ENCODE data around the gene KEAP1.
A peak's percentile ranks its signal among the peaks of the same experiment; 100 is the strongest.

KEAP1 gene

DNA sequence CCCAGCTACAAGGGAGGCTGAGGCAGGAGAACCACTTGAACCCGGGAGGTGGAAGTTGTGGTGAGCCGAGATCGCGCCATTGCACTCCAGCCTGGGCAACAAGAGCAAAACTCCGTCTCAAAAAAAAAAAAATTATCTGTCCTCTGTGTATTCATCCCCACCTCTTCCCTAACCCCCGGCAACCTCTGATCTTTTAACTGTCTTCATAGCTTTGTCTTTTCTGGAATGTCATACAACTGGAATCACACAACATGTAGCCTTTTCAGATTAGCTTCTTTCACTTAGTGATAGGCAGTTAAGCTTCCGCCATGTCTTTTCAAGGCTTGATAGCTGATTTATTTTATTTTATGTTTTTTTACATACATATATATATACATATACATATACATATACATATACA is 22.5 kb upstream of the KEAP1 start:
- DNase-seq (ENCODE audit: low spot score) (no peak), FAIRE-seq (no peak)

DNA sequence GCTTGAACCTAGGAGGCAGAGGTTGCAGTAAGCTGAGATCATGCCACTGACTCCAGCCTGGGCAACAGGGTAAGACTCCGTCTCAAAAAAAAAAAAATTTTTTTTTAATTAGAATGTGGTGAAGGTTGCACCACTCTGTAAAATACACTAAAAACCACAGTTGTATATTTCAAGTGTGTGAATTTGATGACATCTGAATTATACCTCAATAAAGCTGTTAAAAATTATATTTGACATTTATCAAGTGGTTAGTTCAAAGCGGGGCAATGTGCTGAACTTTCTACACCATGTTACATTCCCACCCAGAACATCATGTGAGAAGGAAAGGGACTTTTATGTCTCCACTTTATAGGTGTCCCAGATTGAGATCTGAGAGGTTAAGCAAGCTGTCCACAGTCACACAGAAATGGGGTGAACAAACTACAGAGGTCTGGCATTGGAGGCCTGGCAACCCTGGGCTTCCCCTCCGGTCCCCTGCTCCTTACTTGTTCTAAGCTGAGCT is 20.0 kb upstream of the KEAP1 start:
- no peak for FAIRE-seq
- DNase-seq (ENCODE audit: low spot score), result no peak

DNA sequence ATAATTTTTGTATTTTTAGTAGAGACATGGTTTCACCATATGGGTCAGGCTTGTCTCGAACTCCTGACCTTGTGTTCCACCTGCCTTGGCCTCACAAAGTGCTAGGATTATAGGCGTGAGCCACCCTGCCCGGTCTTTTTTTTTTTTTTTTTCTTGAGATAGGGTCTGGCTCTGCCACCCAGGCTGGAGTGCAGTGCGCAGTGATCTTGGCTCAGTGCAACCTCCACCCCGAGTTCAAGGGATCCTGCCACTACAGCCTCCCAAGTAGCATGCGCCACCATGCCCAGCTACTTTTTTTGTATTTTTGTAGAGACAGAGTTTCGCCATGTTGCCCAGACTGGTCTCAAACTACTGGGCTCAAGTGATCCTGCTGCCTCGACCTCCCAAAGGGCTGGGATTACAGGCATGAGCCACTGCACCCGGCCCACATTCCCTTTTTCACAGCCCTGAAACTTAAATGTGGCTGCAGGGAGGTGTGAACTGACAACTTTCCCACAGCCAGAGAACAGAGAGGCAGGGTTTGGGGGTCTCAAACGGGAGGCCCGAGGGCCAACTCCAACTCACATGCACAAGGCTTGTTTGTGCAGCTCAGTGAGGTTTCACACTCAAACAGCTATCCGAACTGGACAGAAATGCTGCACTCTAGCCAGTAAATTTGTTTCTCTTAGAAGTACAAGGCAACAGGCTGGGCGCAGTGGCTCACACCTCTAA is 18.5 kb upstream of the KEAP1 start:
- no peak for FAIRE-seq
- DNase-seq (ENCODE audit: low spot score), result no peak

DNA sequence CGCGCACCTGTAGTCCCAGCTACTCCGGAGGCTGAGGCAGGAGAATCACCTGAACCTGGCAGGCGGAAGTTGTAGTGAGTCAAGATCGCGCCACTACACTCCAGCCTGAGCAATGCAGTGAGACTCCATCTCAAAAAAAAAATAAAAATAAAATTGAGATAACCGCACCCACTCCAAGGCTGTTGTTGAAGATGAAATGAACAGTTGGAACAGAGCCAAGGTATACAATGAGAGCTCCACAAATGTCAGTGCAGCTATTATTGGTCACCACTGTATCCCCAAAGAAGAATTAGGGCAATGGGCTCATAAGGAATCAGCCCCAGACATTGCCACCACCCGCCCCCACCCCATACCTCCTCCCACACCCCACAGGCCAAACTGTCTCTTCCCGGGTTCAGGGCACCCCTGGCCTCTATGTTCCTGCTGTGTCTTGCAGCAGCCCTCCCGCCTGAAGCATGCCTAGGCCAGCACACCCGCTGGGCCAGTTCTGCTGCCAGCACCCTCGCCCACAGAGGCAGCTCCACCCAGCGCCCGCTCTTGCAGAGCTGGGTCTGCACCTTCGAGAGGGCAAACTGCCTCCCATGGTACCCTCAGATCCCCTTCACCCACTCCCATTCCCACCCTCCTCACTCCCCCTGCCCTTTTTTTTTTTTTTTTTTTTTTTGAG is 17.6 kb upstream of the KEAP1 start:
- no peak for FAIRE-seq
- no peak for DNase-seq (ENCODE audit: low spot score)

DNA sequence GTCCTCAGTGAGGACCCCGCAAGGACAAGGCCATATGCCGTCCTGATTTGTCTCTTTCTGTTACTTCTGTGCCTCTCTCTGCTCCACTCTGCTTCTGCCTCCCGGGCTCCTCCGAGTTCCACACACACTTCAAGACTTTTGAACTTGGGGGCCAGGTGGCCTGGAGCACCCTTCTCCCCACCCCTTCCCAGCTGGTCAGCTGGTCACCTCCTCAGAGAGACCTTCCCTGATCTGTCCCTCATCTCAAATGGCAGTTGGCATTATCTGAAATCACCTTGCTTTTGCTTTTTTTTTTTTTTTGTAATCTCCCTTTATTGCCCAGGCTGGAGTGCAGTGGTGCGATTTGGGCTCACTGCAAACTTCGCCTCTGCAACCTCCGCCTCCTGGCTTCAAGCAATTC is 16.3 kb upstream of the KEAP1 start:
- no peak for FAIRE-seq
- no peak for DNase-seq (ENCODE audit: low spot score)

DNA sequence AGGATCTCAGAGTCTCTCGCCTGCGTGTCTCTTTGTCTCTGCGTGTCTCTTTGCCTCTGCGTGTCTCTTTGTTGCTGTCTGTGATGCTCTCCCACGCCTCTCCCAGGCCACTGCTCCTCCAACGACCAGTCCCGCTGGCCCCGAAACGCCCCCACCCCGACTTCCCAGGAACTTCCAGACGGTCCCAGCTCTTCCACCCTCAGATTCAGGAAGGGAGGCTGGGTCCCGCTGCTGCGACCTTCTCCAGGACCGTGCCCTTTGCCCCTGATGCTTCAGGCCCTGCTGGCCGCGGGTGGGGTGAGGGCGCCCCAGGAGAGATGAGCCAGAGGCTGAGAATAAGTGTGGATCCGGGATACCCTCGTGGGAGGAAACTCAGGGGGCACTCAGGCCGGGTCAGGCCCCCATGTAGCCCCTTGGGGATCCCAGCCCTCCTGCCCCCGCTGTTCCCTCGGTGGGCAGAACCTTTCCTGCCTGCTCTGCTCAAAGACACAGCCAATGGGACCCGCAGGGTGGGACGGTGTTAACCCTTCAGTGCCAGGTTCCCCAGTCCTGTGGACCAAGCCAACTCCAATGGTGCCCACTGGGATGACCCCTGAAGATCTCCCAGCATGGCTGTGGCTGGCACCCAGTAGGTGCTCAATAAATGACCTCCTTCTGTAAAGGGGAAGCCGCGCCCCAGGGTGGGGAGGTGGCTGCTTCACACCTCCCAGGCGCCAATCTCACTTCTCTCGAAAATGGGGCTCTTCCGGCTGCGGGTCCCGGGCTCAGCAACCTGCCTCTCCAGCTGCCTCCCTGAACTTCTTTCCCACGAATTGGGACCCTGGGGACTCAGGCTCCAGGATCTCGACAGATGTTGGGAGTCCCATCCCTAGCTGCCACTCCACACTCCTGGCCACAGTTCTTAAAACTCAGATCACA is 15.5 kb upstream of the KEAP1 start:
- no peak for FAIRE-seq

DNA sequence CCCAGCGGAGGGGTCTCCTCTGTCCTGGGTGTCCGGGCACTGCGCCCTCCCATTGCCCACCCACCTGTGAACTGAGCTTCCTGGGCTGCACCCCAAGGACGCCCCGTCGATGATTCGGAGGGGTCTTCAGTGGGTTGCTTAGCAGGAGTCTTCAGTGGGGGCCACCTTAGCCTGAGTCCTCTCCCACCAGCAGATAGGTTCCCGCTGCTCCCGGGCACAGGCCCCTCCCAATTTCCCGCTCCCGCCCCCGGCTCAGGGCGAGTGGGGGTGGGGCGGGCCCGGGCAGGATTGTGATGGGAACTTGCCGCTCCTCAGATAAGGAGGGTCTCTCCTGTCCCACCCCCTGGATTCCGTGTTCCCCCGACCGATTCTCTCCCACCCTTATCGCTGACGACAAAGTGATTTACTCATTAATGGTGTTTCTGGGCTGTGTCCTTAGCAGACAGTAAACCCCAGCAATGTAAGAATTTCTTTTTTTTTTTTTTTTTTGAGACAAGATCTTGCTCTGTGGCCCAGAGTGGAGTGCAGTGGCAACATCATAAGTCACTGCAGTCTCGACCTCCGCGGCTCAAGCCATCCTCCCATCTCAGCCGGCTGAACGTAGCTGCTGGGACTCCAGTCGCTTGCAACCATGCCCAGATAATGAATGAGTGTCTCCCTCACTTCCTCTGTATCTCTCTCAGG is 14.7 kb upstream of the KEAP1 start:
- DNase-seq (ENCODE audit: low spot score), result peak; percentile 82
- FAIRE-seq, result no peak

More for the DNA sequence above, 15.5 kb upstream of the KEAP1 start:
- DNase-seq (ENCODE audit: low spot score), result no peak

DNA sequence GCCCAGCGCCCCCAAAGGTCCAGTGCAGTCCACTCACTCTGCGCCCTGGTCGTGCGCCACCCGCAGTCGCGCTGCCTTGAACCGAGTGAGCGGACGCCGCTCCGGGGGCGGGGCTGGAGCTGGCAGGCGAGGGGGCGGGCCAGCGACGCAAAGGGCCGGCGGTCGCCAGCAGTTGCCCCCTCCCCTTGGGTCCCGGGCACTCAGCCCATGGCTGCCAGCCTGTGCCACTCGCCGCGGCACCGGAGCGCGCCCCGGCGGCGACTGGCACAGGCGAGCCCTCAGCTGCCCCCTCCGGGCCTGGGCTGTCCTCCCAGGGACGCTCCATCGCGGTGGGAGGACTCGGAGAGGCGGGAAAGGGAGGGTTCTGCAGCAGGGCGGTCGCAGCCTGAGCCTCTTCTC is 14.2 kb upstream of the KEAP1 start, which contains the start of gene S1PR5:
S1PR5 (minus strand) TSS at position 87 of the 399 bp plus-strand sequence. CDS start 2,436 bp downstream, outside the sequence.
- peak; percentile 67 for DNase-seq (ENCODE audit: low spot score)
- FAIRE-seq, result no peak

DNA sequence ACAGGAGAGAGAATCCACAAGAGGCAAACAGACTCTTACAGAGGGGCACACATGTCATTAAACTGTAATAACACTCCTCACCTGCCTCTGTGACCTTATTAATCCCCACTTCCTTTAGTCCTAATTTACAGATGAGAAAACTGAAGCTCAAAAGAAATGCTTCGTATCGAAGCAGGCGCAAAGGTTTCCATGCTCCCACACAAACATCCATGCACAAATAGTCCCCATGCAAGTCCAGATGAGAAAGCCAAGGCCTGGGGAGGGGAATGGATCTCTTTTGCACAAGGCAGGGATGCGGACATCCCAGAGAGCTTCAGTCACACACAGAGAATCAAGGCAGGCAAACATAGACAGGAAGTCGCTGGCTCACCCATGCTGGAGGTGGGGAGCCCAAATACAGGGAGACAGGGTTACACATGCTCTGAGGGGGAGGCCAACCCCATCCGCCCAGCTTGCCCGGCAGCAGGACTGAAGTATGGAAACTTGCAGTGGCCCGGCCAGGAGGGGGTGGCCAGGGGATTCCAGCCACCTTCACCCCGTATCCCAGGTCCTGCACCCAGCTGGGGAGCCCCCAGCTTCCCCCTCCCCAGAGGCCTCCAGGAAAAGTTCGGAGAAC is 13.6 kb upstream of the KEAP1 start:
- FAIRE-seq (no peak), DNase-seq (ENCODE audit: low spot score) (peak; percentile 30)

DNA sequence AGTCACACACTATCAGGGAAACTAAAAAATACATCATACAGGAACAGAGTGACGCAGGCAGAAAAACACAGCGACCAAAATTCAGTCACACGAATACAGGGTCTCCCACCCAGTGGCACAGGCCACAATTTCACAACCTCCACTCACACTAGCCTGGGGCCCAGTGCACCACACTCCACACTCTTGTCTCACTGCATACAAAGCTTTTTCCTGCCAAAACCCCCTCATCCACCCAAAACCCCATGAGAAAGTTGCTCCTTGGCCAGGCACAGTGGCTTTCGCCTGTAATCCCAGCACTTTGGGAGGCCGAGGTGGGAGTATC is 12.9 kb upstream of the KEAP1 start:
- DNase-seq (ENCODE audit: low spot score) (no peak), FAIRE-seq (no peak)

DNA sequence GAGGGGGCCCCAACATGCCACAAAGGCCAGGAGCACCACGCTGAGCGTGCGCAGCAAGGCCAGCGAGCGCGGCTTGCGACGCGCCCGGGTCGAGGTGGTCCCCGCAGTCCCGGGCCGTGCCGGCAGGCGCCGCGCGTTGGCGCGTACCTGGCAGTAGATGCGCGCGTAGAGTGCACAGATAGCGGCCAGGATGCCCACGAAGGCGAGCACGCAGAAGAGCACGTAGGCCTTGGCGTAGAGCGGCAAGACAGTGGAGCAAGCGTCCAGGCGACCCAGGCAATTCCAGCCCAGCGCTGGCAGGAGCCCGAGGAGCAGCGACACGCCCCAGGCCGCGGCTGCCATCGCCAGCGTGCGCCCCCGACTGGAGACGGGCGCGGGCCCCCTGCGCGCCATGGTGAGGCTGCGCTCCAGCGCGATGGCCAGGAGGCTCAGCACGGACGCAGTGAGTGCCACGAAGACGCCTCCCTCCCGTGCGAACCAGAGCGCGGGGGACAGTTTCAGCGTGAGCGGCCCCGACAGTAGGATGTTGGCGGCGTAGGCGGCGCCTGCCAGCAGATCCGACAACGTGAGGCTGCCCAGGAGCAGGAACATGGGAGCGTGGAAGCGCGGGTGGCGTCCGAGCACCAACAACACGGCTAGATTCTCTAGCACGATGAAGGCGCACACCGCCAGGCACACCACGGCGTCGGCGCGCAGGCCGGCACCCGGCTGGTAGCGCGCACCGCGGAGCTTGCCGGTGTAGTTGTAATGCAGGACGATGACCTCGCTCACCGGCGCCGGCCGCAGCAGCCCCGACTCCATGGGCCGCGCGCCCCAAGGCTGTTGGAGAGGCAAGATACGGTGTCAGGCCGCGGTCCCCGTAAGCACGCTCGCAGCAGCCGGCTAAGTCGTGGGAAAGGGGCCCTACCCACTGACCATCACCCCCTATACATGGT is 11.3 kb upstream of the KEAP1 start:
- FAIRE-seq, result no peak
- no peak for DNase-seq (ENCODE audit: low spot score)

DNA sequence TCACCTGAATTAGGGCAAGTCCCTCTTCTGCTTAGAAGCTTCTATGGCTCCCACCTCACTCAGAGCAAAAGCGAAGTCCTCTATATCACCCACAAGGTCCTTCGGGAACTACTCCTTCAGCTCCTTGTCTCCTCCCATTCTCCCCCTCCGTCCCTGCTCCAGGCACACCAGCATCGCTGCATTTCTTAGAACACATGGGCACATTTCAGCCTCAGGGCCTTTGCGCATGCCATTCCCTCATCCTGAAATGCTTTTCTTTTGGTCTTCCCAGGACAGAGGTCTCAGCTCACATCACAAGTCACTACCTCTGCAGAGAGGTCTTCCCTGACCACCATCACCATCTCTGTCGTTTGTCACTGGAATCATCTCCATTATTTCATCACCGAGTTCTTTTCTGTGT is 10.1 kb upstream of the KEAP1 start:
- DNase-seq (ENCODE audit: low spot score), result no peak
- no peak for FAIRE-seq

DNA sequence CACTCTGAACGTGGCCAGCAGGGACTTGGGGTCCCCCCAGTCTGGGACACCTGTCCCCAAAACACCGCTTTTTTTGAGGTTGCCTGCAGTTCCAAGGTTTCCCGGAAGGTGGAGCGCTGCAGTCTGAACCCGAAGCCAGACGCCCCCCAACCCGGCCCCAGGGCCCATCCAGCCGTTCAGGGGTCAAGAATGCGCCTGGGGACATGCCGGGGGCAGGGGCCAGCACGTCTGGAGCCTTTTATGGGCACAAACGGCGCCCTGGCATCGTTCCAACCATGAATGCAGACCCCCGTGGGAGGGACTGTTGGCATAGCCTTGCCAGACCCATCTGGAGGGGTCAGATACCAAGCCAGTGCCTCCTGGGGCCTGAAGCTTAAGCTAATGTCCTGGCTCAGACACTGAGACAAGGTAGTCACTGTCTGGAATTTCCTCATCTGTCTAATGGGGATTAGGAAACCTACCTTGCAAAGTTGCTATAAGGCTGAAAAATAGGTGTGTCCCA is 7.2 kb upstream of the KEAP1 start:
- no peak for FAIRE-seq
- DNase-seq (ENCODE audit: low spot score), result no peak

DNA sequence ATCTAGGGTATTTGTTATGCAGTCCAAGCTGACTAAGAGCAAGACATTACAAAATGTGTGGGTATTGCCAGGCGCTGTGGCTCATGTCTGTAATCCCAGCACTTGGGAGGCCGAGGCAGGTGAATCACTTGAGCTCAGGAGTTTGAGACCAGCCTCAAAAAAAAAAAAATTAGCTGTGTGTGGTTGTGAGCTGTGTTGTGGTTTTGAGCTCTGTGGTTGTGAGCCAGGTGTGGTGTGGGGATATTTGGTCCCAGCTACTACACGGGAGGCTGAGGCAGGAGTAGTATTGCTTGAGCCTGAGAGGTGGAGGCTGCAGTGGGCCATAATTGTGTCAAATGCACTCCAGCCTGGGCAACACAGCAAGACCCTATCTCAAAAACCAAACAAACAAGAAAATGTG is 5.6 kb upstream of the KEAP1 start:
- DNase-seq (ENCODE audit: low spot score) (no peak), FAIRE-seq (no peak)

DNA sequence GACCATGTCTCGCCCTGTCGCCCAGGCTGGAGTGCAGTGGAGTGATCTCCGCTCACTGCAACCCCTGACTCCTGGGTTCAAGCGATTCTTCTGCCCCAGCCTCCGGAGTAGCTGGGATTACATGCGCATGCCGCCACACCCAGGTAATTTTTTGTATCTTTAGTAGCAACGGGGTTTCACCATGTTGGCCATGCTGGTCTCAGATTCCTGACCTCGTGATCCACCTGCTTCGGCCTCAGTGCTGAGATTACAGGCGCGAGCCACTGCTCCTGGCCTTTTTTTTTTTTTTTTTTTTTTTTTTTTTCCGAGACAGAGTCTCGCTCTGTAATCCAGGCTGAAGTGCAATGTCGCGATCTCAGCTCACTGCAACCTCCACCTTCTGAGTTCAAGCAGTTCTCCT is 4.9 kb upstream of the KEAP1 start:
- FAIRE-seq (no peak), DNase-seq (ENCODE audit: low spot score) (no peak)

DNA sequence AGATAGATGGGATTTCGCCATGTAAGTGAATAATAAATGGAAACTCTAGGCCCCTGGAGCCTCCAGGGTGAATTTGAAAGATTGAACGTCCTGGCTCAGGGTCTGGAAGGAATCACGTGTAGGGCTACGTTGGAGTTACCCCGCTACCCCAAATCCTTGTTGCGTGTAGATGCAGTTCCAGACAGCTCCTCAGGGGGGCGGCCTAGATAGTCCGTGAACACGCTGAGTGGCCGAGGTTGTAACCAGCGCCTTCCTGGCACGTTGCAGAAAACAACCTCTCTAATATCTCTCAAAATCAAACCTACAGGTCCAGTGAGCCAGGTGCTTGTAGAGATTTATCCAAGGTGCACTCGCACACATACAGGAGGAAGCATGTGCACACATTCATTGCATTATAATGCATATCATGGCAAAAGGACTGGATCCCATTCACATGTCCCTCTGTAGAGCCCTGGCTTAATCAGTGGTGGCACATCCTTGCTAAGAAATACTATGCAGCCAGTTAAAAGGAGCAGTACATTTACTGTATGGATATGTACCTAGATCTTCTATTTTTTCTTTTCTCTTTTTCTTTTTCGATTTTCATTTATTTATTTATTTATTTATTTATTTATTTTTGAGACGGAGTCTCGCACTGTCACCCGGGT is 2.5 kb upstream of the KEAP1 start:
- FAIRE-seq (no peak), DNase-seq (ENCODE audit: low spot score) (peak; percentile 51)

DNA sequence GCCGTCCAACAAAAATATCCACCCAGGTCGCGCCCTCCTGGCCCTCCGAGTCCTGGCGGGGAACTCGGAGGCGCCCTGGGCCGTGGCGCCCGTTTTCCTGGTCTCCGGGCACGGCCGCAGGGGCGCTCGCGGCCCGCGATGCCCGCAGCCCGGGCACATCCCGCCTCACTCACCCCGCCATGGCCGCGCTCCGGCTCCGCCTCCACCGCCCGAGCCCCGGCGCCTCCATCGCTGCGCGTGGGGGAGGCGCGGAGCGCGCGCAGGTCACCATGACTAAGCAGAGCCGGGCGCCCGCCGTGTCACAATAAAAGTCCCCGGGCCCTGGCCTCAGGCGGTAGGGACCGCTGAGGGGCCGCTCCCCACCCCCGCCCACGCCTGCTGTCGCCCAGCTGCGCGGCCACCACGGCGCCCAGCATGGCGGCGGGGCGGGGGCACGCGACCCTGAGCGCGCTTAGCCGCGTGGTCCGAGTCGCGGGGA is 593 bp downstream of the KEAP1 start:
- FAIRE-seq, result no peak

DNA sequence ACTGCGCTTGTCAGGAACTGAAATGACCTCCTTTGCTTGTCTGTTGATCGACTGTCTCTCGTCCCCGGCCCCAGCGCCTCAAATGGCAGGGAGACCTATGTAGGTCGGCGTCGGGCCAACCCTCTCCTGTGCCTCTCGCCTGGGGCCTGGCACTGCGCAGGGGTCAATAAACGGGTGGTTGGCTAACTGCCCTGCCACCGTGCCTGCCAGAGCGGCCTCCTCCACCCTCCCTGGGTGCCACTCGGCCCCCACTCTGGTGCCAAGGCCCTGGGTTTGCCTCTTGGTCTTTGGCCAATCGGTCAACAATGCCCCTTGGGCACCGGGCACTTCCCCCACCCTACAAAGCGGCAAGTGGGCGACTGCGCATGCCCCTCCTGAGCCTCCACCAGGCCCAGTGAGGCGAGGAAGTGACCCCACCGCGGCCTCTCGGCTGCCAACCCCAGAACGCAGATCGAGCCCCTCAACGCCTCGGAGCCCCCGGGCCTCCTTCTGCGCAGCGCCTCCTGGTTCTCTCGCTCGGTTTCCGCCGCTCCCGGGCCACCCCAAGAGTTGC is 1.1 kb downstream of the KEAP1 start:
- DNase-seq (ENCODE audit: low spot score), result peak; percentile 50
- no peak for FAIRE-seq

More for the DNA sequence above, 593 bp downstream of the KEAP1 start:
- DNase-seq (ENCODE audit: low spot score), result peak; percentile 91

DNA sequence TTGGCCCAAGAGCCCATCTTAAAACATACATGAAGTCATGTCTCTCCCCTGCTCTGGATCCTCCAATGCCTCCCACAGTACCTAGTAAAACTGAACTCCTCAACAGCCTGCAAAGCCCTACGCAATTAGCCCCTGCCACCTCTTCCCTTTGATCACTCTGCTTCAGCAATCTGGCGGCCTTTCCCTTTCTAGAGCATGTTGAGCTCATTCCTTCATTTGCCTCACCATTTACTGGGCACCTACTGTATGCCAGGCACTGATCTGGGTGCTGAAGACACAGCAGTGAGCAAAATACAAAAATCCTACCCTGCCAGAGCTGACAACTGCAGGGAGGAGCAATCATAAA is 2.9 kb downstream of the KEAP1 start:
- FAIRE-seq, result no peak

More for the DNA sequence above, 2.9 kb downstream of the KEAP1 start:
- no peak for DNase-seq (ENCODE audit: low spot score)

Data from urothelium cell line (cell line).